Stimulated activated CD4-positive, alpha-beta T cell treated with anti-CD3 and anti-CD28 coated beads, TNF-alpha, amount 100 ng/mL, for 1 hour (primary cell): ENCODE data around the gene SLC38A1.

ENCODE experiments used
- DNase-seq, 3 donors: peaks; one replicate each; pipeline ENCODE4 v3.0.0-alpha.2; 2020; ENCODE audit warnings: low read depth in 3 of 3, low spot score in 1 of 3

SLC38A1 gene

GRCh38 chr12:46144433-46144832 lies 124.4 kb downstream of the SLC38A1 start:
- no peak for DNase-seq

- no peak for DNase-seq
Measured at GRCh38 chr12:46136249-46136648, 132.6 kb downstream of the SLC38A1 start.

GRCh38 chr12:46135750-46136149 lies 133.1 kb downstream of the SLC38A1 start:
- no peak for DNase-seq

GRCh38 chr12:46134852-46135251 lies 134.0 kb downstream of the SLC38A1 start:
- no peak for DNase-seq

- no peak for DNase-seq
Measured at GRCh38 chr12:46134205-46134811, 134.5 kb downstream of the SLC38A1 start.

- no peak for DNase-seq
Measured at GRCh38 chr12:46133751-46134150, 135.1 kb downstream of the SLC38A1 start.
